HepG2 (cell line): ENCODE results near the gene STK25. TPM values are rescaled to one million over a fixed set of nuclear protein-coding genes. Genes with fewer than 3 reads are reported as not detected.

Experiments used
- AGO1 ChIP-seq: fragments of 200-400 bp; formaldehyde crosslinking; IDR thresholded peaks from 2 replicates; pipeline ENCODE4 v1.6.1; 2017; ENCODE audit warnings: mild to moderate bottlenecking, low read depth, low read length, moderate library complexity; ENCODE audit not compliant: poor library complexity, severe bottlenecking
- HIC2 ChIP-seq: sonication (generic); formaldehyde crosslinking; IDR thresholded peaks from 2 replicates; pipeline ENCODE4 v1.9.0; 2022; ENCODE audit warnings: low read depth, missing genetic modification reagents
- ISX ChIP-seq: sonication (generic); formaldehyde crosslinking; conservative IDR thresholded peaks from 2 replicates; pipeline ENCODE4 v1.5.0; 2020; ENCODE audit warnings: missing genetic modification reagents
- PITX1 ChIP-seq: sonication (generic); formaldehyde crosslinking; IDR thresholded peaks from 2 replicates; pipeline ENCODE4 v1.5.1; 2020; ENCODE audit warnings: mild to moderate bottlenecking, missing genetic modification reagents
- RELA ChIP-seq: sonication (generic); formaldehyde crosslinking; IDR thresholded peaks from 2 replicates; pipeline ENCODE4 v1.4.0; 2020; ENCODE audit warnings: missing genetic modification reagents
- SMAD1 ChIP-seq: sonication (generic); formaldehyde crosslinking; IDR thresholded peaks from 2 replicates; pipeline ENCODE4 v1.4.0; 2020; ENCODE audit warnings: missing genetic modification reagents, low read depth, mild to moderate bottlenecking, borderline replicate concordance
- THAP11 ChIP-seq: IDR thresholded peaks from 2 replicates; pipeline ENCODE4 v1.6.1; 2016; ENCODE audit warnings: missing biosample characterization, missing genetic modification reagents
- ZBTB7A ChIP-seq: sonication (generic); formaldehyde crosslinking; IDR thresholded peaks from 2 replicates; pipeline ENCODE4 v1.8.0; 2022; ENCODE audit warnings: mild to moderate bottlenecking, missing genetic modification reagents
- ZC3H13 ChIP-seq: sonication (generic); formaldehyde crosslinking; IDR thresholded peaks from 2 replicates; pipeline ENCODE4 v1.8.1; 2023; ENCODE audit warnings: mild to moderate bottlenecking, missing genetic modification reagents, moderate library complexity
- ZMYM4 ChIP-seq: sonication (generic); formaldehyde crosslinking; IDR thresholded peaks from 2 replicates; pipeline ENCODE4 v1.8.1; 2023; ENCODE audit warnings: mild to moderate bottlenecking, missing genetic modification reagents
- ZNF160 ChIP-seq: sonication (generic); formaldehyde crosslinking; IDR thresholded peaks from 2 replicates; pipeline ENCODE4 v1.8.0; 2022; ENCODE audit warnings: mild to moderate bottlenecking, inconsistent platforms, missing genetic modification reagents
- ZNF230 ChIP-seq: sonication (generic); formaldehyde crosslinking; IDR thresholded peaks from 2 replicates; pipeline ENCODE4 v1.4.0; 2020; ENCODE audit warnings: mild to moderate bottlenecking, missing genetic modification reagents
- ZNF292 ChIP-seq: sonication (generic); formaldehyde crosslinking; IDR thresholded peaks from 2 replicates; pipeline ENCODE4 v1.8.1; 2022; ENCODE audit warnings: mild to moderate bottlenecking, low read depth, missing genetic modification reagents, borderline replicate concordance
- ZNF350 ChIP-seq: sonication (generic); formaldehyde crosslinking; IDR thresholded peaks from 2 replicates; pipeline ENCODE4 v1.4.0; 2020; ENCODE audit warnings: mild to moderate bottlenecking, low read depth, missing genetic modification reagents, borderline replicate concordance
- ZNF510 ChIP-seq: sonication (generic); formaldehyde crosslinking; IDR thresholded peaks from 2 replicates; pipeline ENCODE4 v1.4.0; 2020; ENCODE audit warnings: low read depth, mild to moderate bottlenecking, missing genetic modification reagents
- ZNF816 ChIP-seq: sonication (generic); formaldehyde crosslinking; IDR thresholded peaks from 2 replicates; pipeline ENCODE4 v1.8.0; 2022; ENCODE audit warnings: missing genetic modification reagents, mild to moderate bottlenecking, borderline replicate concordance
- ZNF841 ChIP-seq: sonication (generic); formaldehyde crosslinking; IDR thresholded peaks from 2 replicates; pipeline ENCODE4 v1.8.1; 2023; ENCODE audit warnings: missing genetic modification reagents, borderline replicate concordance
- ZNF878 ChIP-seq: sonication (generic); formaldehyde crosslinking; IDR thresholded peaks from 2 replicates; pipeline ENCODE4 v1.8.1; 2023; ENCODE audit warnings: mild to moderate bottlenecking, missing genetic modification reagents, moderate library complexity
- polyA plus RNA-seq, 8 experiments: library from polyadenylated mRNA; depleted of rRNA in 3 of 8; stranded (reverse) in 7 of 8; unstranded in 1 of 8; fragments of >200 nt; fragmentation: Illumina TruSeq in 4 of 8; extraction: Trizol in 4 of 8; gene quantifications; 2 replicates each; pipeline versions ENCODE4 v1.2.1 to v1.2.3, GENCODE V29; 2011 to 2016; ENCODE audit warnings: low read depth in 4 of 8, missing spikeins in 1 of 8, mixed read lengths in 1 of 8; ENCODE audit not compliant: insufficient read depth in 1 of 8
- total RNA-seq, 5 experiments: library from RNA; depleted of rRNA; stranded (reverse); fragments of >200 nt; fragmentation: Illumina TruSeq; extraction: Trizol; gene quantifications; 2 replicates each; pipeline ENCODE4 v1.2.3, GENCODE V29; 2016; ENCODE audit warnings: low read depth in 1 of 5
- TF ChIP-seq, protein P1 (sequence below): sonication (generic); formaldehyde crosslinking; IDR thresholded peaks from 2 replicates; pipeline ENCODE4; 2020; ENCODE audit warnings: missing genetic modification reagents, mild to moderate bottlenecking, borderline replicate concordance
- TF ChIP-seq, protein P2 (sequence below): sonication (generic); formaldehyde crosslinking; IDR thresholded peaks from 2 replicates; pipeline ENCODE4 v1.9.0; 2021; ENCODE audit warnings: missing genetic modification reagents, borderline replicate concordance
- TF ChIP-seq, protein P3 (sequence below): sonication (generic); formaldehyde crosslinking; IDR thresholded peaks from 2 replicates; pipeline ENCODE4 v1.5.1; 2020; ENCODE audit warnings: missing genetic modification reagents, mild to moderate bottlenecking, borderline replicate concordance

The STK25 gene
- total and polyA plus RNA-seq, 2 of the 13 experiments (the other 11 are each of a cell fraction or from before 2014, with no cell fraction given): 177 to 481 TPM

DNA sequence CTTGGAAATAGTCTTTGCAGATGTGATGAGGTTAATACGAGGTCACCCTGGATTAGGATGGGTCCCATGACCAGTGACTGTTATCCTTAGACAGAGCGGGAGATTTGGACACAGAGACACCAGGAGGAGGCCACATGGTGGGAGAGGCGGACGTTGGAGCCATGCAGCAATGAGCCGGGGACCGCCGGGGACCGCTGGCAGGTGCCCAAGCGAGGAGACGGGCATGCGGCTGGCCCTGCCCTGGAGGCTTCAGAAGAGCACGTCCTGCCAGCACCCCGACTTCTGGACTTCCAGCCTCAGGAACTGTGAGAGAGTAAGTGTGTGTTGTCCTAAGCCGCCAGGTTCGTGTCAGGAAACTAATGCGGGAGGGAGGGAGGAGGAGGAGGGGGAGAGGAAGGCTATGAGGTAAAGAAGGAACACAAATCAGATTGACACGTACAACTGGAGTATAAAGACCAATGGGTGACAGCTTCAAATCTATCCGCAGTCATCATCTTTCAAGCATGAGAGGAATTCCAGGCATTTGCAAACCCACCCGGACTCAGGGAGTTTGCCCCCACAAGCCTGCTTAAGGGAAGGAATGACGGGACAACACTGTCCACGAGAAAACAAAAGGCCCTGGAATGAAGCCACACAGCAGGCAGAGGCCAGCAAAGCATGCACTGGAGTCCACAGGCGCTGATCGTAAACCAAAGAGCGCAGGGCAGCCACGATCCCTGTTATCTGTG lies 38.6 kb upstream of the STK25 start (continued):
- TF ChIP-seq ZNF510 (CRISPR knock-in tag) (no peak), HIC2 (peak; percentile 67; the same call in 1 of the 2 replicates), ZBTB7A (CRISPR knock-in tag) (peak; percentile 82; the same call in 1 of the 2 replicates), ZNF841 (CRISPR knock-in tag) (no peak), ZNF816 (CRISPR knock-in tag) (peak; percentile 59; the same call in 1 of the 2 replicates), ISX (CRISPR knock-in tag) (no peak), ZNF230 (peak; percentile 59; the same call in 1 of the 2 replicates), ZNF160 (CRISPR knock-in tag) (no peak), ZNF350 (CRISPR knock-in tag) (peak; percentile 26; the same call in 1 of the 2 replicates), ZMYM4 (peak; percentile 17; the same call in 1 of the 2 replicates), PITX1 (CRISPR knock-in tag) (0 out of 2 replicates have a peak, but pooled peaks have one; percentile 36), ZNF878 (CRISPR knock-in tag) (0 out of 2 replicates have a peak, but pooled peaks have one; percentile 40), SMAD1 (peak; percentile 29; the same call in 1 of the 2 replicates), THAP11 (CRISPR knock-in tag) (0 out of 2 replicates have a peak, but pooled peaks have one; percentile 4), ZNF292 (peak; percentile 56; the same call in 1 of the 2 replicates), RELA (CRISPR knock-in tag) (no peak), AGO1 (no peak), ZC3H13 (0 out of 2 replicates have a peak, but pooled peaks have one; percentile 27)
- TF ChIP-seq, protein P1, sequence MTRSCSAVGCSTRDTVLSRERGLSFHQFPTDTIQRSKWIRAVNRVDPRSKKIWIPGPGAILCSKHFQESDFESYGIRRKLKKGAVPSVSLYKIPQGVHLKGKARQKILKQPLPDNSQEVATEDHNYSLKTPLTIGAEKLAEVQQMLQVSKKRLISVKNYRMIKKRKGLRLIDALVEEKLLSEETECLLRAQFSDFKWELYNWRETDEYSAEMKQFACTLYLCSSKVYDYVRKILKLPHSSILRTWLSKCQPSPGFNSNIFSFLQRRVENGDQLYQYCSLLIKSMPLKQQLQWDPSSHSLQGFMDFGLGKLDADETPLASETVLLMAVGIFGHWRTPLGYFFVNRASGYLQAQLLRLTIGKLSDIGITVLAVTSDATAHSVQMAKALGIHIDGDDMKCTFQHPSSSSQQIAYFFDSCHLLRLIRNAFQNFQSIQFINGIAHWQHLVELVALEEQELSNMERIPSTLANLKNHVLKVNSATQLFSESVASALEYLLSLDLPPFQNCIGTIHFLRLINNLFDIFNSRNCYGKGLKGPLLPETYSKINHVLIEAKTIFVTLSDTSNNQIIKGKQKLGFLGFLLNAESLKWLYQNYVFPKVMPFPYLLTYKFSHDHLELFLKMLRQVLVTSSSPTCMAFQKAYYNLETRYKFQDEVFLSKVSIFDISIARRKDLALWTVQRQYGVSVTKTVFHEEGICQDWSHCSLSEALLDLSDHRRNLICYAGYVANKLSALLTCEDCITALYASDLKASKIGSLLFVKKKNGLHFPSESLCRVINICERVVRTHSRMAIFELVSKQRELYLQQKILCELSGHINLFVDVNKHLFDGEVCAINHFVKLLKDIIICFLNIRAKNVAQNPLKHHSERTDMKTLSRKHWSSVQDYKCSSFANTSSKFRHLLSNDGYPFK (CRISPR knock-in tag): no peak
- TF ChIP-seq, protein P2, sequence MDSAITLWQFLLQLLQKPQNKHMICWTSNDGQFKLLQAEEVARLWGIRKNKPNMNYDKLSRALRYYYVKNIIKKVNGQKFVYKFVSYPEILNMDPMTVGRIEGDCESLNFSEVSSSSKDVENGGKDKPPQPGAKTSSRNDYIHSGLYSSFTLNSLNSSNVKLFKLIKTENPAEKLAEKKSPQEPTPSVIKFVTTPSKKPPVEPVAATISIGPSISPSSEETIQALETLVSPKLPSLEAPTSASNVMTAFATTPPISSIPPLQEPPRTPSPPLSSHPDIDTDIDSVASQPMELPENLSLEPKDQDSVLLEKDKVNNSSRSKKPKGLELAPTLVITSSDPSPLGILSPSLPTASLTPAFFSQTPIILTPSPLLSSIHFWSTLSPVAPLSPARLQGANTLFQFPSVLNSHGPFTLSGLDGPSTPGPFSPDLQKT (CRISPR knock-in tag): no peak
- TF ChIP-seq, protein P3, sequence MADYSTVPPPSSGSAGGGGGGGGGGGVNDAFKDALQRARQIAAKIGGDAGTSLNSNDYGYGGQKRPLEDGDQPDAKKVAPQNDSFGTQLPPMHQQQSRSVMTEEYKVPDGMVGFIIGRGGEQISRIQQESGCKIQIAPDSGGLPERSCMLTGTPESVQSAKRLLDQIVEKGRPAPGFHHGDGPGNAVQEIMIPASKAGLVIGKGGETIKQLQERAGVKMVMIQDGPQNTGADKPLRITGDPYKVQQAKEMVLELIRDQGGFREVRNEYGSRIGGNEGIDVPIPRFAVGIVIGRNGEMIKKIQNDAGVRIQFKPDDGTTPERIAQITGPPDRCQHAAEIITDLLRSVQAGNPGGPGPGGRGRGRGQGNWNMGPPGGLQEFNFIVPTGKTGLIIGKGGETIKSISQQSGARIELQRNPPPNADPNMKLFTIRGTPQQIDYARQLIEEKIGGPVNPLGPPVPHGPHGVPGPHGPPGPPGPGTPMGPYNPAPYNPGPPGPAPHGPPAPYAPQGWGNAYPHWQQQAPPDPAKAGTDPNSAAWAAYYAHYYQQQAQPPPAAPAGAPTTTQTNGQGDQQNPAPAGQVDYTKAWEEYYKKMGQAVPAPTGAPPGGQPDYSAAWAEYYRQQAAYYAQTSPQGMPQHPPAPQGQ (CRISPR knock-in tag): no peak
